HepG2 (cell line): ENCODE results near the gene RPH3AL. TPM values are rescaled to one million over a fixed set of nuclear protein-coding genes. Genes with fewer than 3 reads are reported as not detected.

ENCODE experiments used
- ATAC-seq: fragments of 200-7000 bp; cut with Tn5 transposase; 3 replicates; pipeline ENCODE4 v1.9.1; 2020; ENCODE audit warnings: mild to moderate bottlenecking, moderate library complexity
- BruUV-seq: library from RNA; stranded (reverse); fragments of 400-500 nt; replicated peaks from 2 replicates; lab custom pipeline; 2021; lab: Mats Ljungman, UMichigan
- CTCF ChIA-PET: fragments of 300-600 bp; formaldehyde crosslinking; extraction: SDS; loops from one replicate; lab custom pipeline; 2021; ENCODE audit warnings: low total read pairs, inconsistent platforms, low intra/inter-chr PET ratio; lab: Yijun Ruan, JAX
- POLR2A ChIA-PET: fragments of 350-600 bp; sonication (Branson Sonifier 250); formaldehyde crosslinking; loops from one replicate; lab custom pipeline; 2020; ENCODE audit warnings: antibody characterized with exemption, inconsistent platforms; lab: Yijun Ruan, JAX
- DNase-seq: peaks from one replicate; pipeline ENCODE4 v3.0.0-alpha.2; 2015; ENCODE audit warnings: low spot score
- FAIRE-seq: peaks from 3 replicates; lab custom pipeline; 2011; peaks lifted over from hg19 to GRCh38; lab: Jason Lieb, UNC
- H2AFZ ChIP-seq: one replicate; pipeline ENCODE4 v1.6.1; 2011; ENCODE audit warnings: low read length, inconsistent platforms
- H3K27ac ChIP-seq: fragments of 300-600 bp; 3 replicates; pipeline ENCODE4 v1.8.0; 2011; ENCODE audit warnings: mixed run types, mild to moderate bottlenecking, mixed read lengths, low read length, inconsistent platforms; ENCODE audit not compliant: insufficient read depth; ENCODE audit errors: extremely low read length
- H3K27me3 ChIP-seq, 2 experiments: fragments of 200-600 bp in 1 of 2; 2 replicates in 1 of 2; 3 replicates in 1 of 2; pipeline versions ENCODE4 v1.6.0 to v1.8.0; 2011; ENCODE audit warnings: low read length in 2 of 2, mild to moderate bottlenecking in 2 of 2, moderate library complexity in 2 of 2, inconsistent platforms in 1 of 2; ENCODE audit not compliant: insufficient read depth in 2 of 2, control insufficient read depth in 1 of 2
- H3K36me3 ChIP-seq, 2 experiments: fragments of 200-600 bp in 1 of 2; replicated peaks in 1 of 2; 2 replicates in 1 of 2; 3 replicates in 1 of 2; pipeline versions ENCODE4 v1.5.1 to v1.8.0; 2011; ENCODE audit warnings: low read length in 2 of 2, inconsistent platforms in 1 of 2; ENCODE audit not compliant: insufficient read depth in 2 of 2, control insufficient read depth in 1 of 2
- H3K4me1 ChIP-seq: 2 replicates; pipeline ENCODE4 v1.5.1; 2012; ENCODE audit warnings: low read length, inconsistent platforms; ENCODE audit not compliant: insufficient read depth
- H3K4me2 ChIP-seq: 2 replicates; pipeline ENCODE4 v1.6.0; 2011; ENCODE audit warnings: low read depth, low read length, inconsistent platforms
- H3K4me3 ChIP-seq, 3 experiments: fragments of 200-600 bp in 1 of 3; sonication (generic), shearing (Covaris generic) in 1 of 3; replicated peaks in 1 of 3; 2 replicates each; pipeline ENCODE4 v1.5.1; 2011 to 2016; ENCODE audit warnings: low read length in 3 of 3, inconsistent platforms in 2 of 3, low read depth in 2 of 3, mild to moderate bottlenecking in 2 of 3, control low read depth in 1 of 3, mixed read lengths in 1 of 3; ENCODE audit not compliant: insufficient read depth in 1 of 3
- H3K79me2 ChIP-seq: one replicate; pipeline ENCODE4 v1.6.1; 2011; ENCODE audit warnings: low read length, inconsistent platforms; ENCODE audit not compliant: insufficient read depth
- H3K9ac ChIP-seq: 2 replicates; pipeline ENCODE4 v1.6.0; 2011; ENCODE audit warnings: mild to moderate bottlenecking, low read depth, low read length, inconsistent platforms; ENCODE audit not compliant: insufficient read depth
- H3K9me3 ChIP-seq: 2 replicates; pipeline ENCODE4 v1.5.1; 2012; ENCODE audit warnings: mild to moderate bottlenecking, low read length
- H4K20me1 ChIP-seq: 2 replicates; pipeline ENCODE4 v1.6.0; 2011; ENCODE audit warnings: inconsistent platforms, mild to moderate bottlenecking, low read length, moderate library complexity; ENCODE audit not compliant: insufficient read depth
- CCAR2 ChIP-seq: fragments of 200-400 bp; formaldehyde crosslinking; optimal IDR thresholded peaks from 2 replicates; pipeline ENCODE3; 2018; ENCODE audit warnings: low read depth, mild to moderate bottlenecking, low read length, moderate library complexity
- CREM ChIP-seq, 2 experiments: sonication (generic) in 1 of 2; formaldehyde crosslinking in 1 of 2; IDR thresholded peaks; 2 replicates each; pipeline versions ENCODE4 v1.4.0 to v1.6.1; 2016 to 2020; ENCODE audit warnings: antibody characterized with exemption in 1 of 2, mild to moderate bottlenecking in 1 of 2, missing genetic modification reagents in 1 of 2
- DPF2 ChIP-seq: sonication (generic); formaldehyde crosslinking; IDR thresholded peaks from 2 replicates; pipeline ENCODE4 v1.4.0; 2020; ENCODE audit warnings: mild to moderate bottlenecking, low read depth, missing genetic modification reagents, borderline replicate concordance
- HCFC1 ChIP-seq: fragments of 150-350 bp; IDR thresholded peaks from 2 replicates; pipeline ENCODE4 v1.6.1; 2014; ENCODE audit warnings: low read depth, low read length
- MTA3 ChIP-seq: sonication (generic); formaldehyde crosslinking; IDR thresholded peaks from 2 replicates; pipeline ENCODE4 v1.4.0; 2020; ENCODE audit warnings: missing genetic modification reagents
- NRL ChIP-seq: sonication (generic); formaldehyde crosslinking; IDR thresholded peaks from 2 replicates; pipeline ENCODE4 v1.5.0; 2020; ENCODE audit warnings: missing genetic modification reagents, mild to moderate bottlenecking, moderate library complexity, borderline replicate concordance
- ZMAT3 ChIP-seq: sonication (generic); formaldehyde crosslinking; conservative IDR thresholded peaks from 2 replicates; pipeline ENCODE4 v1.7.0; 2021; ENCODE audit warnings: missing genetic modification reagents
- ZNF383 ChIP-seq: sonication (generic); formaldehyde crosslinking; IDR thresholded peaks from 2 replicates; pipeline ENCODE4 v1.4.0; 2020; ENCODE audit warnings: missing genetic modification reagents, mild to moderate bottlenecking, borderline replicate concordance
- ZNF572 ChIP-seq: sonication (generic); formaldehyde crosslinking; IDR thresholded peaks from 2 replicates; pipeline ENCODE4 v1.5.1; 2020; ENCODE audit warnings: mild to moderate bottlenecking, missing genetic modification reagents
- WGBS: methylation state at CpG from one replicate; pipeline ENCODE4 v1.1.6; 2017; ENCODE audit warnings: low lambda C conversion rate; 5-methylcytosine and 5-hydroxymethylcytosine counted together
- in situ Hi-C: cut with HindIII; loops from 2 replicates; pipeline ENCODE4 v1.10.0; 2017; ENCODE audit warnings: low pct_unique_long_range_greater_than_20kb; ENCODE audit not compliant: extremely low pct_ligation_motif_present
- intact Hi-C: fragments of 100-400 bp; cut with micrococcal nuclease; formaldehyde crosslinking; loops from one replicate; pipeline ENCODE4 v1.10.0; 2022; ENCODE audit not compliant: unreplicated experiment
- polyA plus RNA-seq, 8 experiments: library from polyadenylated mRNA; depleted of rRNA in 3 of 8; stranded (reverse) in 7 of 8; unstranded in 1 of 8; fragments of >200 nt; fragmentation: Illumina TruSeq in 4 of 8; extraction: Trizol in 4 of 8; gene quantifications; 2 replicates each; pipeline versions ENCODE4 v1.2.1 to v1.2.3, GENCODE V29; 2011 to 2016; ENCODE audit warnings: low read depth in 4 of 8, missing spikeins in 1 of 8, mixed read lengths in 1 of 8; ENCODE audit not compliant: insufficient read depth in 1 of 8
- total RNA-seq, 5 experiments: library from RNA; depleted of rRNA; stranded (reverse); fragments of >200 nt; fragmentation: Illumina TruSeq; extraction: Trizol; gene quantifications; 2 replicates each; pipeline ENCODE4 v1.2.3, GENCODE V29; 2016; ENCODE audit warnings: low read depth in 1 of 5
- TF ChIP-seq, protein P1 (sequence below): sonication (generic); formaldehyde crosslinking; IDR thresholded peaks from 2 replicates; pipeline ENCODE4 v1.5.0; 2020; ENCODE audit warnings: missing genetic modification reagents
- TF ChIP-seq, protein P2 (sequence below): sonication (generic); formaldehyde crosslinking; IDR thresholded peaks from 2 replicates; pipeline ENCODE4 v1.4.0; 2020; ENCODE audit warnings: missing genetic modification reagents
- TF ChIP-seq, protein P3 (sequence below): sonication (generic); formaldehyde crosslinking; IDR thresholded peaks from 2 replicates; pipeline ENCODE4 v1.8.0; 2022; ENCODE audit warnings: low read depth, missing genetic modification reagents
- TF ChIP-seq, protein P4 (sequence below): IDR thresholded peaks from 2 replicates; pipeline ENCODE4 v1.6.1; 2016; ENCODE audit warnings: control low read depth

Gene RPH3AL
- total and polyA plus RNA-seq, 2 of the 13 experiments (the other 11 are each of a cell fraction or from before 2014, with no cell fraction given), result 7.8 to 16.4 TPM

DNA sequence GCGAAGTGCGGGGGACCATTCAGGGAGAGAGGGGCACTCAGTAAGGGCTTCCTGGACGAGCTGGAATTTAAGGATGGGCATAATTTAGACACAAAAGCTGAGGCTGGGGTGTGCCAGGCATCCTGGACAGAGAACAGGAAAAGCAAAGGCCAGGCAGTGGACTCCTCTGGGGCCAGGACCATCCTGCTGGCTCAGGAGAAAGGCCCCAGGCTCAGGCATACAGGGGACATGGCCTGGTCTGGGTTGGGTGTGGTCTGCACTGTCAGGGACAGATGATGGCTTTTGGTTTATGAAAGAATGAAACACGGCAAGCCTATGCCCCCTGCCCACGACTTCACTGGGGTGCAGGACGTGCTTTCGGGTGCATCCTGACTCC, 122.2 kb downstream of the RPH3AL start (continued):
- TF ChIP-seq, protein P1, sequence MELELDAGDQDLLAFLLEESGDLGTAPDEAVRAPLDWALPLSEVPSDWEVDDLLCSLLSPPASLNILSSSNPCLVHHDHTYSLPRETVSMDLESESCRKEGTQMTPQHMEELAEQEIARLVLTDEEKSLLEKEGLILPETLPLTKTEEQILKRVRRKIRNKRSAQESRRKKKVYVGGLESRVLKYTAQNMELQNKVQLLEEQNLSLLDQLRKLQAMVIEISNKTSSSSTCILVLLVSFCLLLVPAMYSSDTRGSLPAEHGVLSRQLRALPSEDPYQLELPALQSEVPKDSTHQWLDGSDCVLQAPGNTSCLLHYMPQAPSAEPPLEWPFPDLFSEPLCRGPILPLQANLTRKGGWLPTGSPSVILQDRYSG (CRISPR knock-in tag), result no peak
- no peak for TF ChIP-seq MTA3 (CRISPR knock-in tag)

DNA sequence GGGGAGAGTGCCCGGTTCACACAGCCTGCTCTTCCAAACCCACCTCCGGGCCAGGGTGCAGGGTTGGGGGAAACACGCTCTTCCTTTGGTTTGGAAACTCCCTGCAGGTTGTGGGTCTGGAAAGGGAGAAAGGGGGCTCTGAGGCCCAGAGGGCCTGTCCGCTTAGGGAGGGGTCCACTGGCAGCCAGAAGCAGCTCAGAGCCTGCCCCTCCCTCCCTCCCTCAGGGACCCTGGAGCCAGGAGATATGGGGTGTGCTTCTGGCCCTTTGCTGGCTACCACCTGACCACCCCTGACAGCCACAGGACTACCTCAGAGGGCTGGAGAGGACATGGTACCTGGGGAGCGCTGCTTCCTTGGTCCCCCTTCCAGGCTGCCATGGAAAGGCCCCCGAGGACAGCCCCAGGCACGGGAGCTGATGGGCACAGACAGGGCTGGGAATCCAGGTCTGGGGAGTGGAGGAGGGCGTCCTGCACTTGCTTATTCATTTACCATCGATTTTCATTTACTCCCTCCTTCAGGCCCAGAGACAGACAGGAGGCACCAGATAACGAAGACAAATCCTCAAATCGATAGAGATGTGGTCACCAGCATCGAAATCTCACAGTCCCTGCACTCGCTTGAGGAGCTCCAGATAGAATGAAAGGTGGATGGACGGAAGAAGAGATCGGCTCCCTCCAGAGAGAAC, 122.8 kb downstream of the RPH3AL start:
- POLR2A ChIA-PET, result no interaction called here
- H3K36me3 ChIP-seq, result no peaks in the 10 kb centered on the region
- TF ChIP-seq, protein P2, sequence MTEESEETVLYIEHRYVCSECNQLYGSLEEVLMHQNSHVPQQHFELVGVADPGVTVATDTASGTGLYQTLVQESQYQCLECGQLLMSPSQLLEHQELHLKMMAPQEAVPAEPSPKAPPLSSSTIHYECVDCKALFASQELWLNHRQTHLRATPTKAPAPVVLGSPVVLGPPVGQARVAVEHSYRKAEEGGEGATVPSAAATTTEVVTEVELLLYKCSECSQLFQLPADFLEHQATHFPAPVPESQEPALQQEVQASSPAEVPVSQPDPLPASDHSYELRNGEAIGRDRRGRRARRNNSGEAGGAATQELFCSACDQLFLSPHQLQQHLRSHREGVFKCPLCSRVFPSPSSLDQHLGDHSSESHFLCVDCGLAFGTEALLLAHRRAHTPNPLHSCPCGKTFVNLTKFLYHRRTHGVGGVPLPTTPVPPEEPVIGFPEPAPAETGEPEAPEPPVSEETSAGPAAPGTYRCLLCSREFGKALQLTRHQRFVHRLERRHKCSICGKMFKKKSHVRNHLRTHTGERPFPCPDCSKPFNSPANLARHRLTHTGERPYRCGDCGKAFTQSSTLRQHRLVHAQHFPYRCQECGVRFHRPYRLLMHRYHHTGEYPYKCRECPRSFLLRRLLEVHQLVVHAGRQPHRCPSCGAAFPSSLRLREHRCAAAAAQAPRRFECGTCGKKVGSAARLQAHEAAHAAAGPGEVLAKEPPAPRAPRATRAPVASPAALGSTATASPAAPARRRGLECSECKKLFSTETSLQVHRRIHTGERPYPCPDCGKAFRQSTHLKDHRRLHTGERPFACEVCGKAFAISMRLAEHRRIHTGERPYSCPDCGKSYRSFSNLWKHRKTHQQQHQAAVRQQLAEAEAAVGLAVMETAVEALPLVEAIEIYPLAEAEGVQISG (CRISPR knock-in tag), result no peak
- TF ChIP-seq ZNF383 (CRISPR knock-in tag) (no peak), ZNF572 (CRISPR knock-in tag) (no peak), DPF2 (no peak), HCFC1 (no peak), CREM (IDR thresholded peaks at IDR 0.05) (no peak), CREM (CRISPR knock-in tag; IDR thresholded peaks at IDR 0.05) (no peak), ZMAT3 (CRISPR knock-in tag) (no peak), NRL (CRISPR knock-in tag) (no peak), CCAR2 (no peak)
- TF ChIP-seq, protein P3, sequence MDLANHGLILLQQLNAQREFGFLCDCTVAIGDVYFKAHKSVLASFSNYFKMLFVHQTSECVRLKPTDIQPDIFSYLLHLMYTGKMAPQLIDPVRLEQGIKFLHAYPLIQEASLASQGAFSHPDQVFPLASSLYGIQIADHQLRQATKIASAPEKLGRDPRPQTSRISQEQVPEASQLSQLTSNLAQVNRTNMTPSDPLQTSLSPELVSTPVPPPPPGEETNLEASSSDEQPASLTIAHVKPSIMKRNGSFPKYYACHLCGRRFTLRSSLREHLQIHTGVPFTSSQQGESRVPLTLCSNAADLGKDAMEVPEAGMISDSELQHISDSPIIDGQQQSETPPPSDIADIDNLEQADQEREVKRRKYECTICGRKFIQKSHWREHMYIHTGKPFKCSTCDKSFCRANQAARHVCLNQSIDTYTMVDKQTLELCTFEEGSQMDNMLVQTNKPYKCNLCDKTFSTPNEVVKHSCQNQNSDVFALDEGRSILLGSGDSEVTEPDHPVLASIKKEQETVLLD, result no peak
- TF ChIP-seq, protein P4, sequence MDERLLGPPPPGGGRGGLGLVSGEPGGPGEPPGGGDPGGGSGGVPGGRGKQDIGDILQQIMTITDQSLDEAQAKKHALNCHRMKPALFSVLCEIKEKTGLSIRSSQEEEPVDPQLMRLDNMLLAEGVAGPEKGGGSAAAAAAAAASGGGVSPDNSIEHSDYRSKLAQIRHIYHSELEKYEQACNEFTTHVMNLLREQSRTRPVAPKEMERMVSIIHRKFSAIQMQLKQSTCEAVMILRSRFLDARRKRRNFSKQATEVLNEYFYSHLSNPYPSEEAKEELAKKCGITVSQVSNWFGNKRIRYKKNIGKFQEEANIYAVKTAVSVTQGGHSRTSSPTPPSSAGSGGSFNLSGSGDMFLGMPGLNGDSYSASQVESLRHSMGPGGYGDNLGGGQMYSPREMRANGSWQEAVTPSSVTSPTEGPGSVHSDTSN (CRISPR knock-in tag), result no peak

More for the DNA sequence above, 122.8 kb downstream of the RPH3AL start:
- H3K27ac ChIP-seq, result no peak overlapping the region
- H3K4me1 ChIP-seq, result peaks cover 24% of the 10 kb centered on the region
- H2AFZ ChIP-seq, result no peak overlapping the region
- H4K20me1 ChIP-seq, result peaks cover 2% of the 10 kb centered on the region; the same call in 1 of the 2 replicates
- ATAC-seq (no peak), DNase-seq (no peak), FAIRE-seq (no peak)
- no peak overlapping the region for H3K4me3 ChIP-seq
- WGBS, result 87% methylated on average over 15 of the region's 15 CpGs
- no peaks in the 10 kb centered on the region for H3K27me3 ChIP-seq
- H3K9me3 ChIP-seq, result no peaks in the 10 kb centered on the region
- in situ Hi-C loops (loop anchor here (10.0 kb wide), 1 partner anchor 65 kb away; no protein-coding TSS in a partner anchor), intact Hi-C loops (no loop called here)
- no peak overlapping the region for H3K4me2 ChIP-seq
- CTCF ChIA-PET, result no interaction called here
- BruUV-seq, result no TSS peak
- H3K9ac ChIP-seq, result no peak overlapping the region
- no peaks in the 10 kb centered on the region for H3K79me2 ChIP-seq
